HL-60 (cell line): ENCODE measurements around the gene BCAS4.

Source experiments
- DNase-seq, 2 experiments: peaks; one replicate each; pipeline ENCODE4 v3.0.0-alpha.2; 2010 to 2020; ENCODE audit warnings: low read depth in 1 of 2, low spot score in 1 of 2
- H3K27ac ChIP-seq: fragments of 250-450 bp; sonication (Bioruptor Pico); replicated peaks from 2 replicates; pipeline ENCODE4 v1.5.1; 2020; ENCODE audit warnings: mild to moderate bottlenecking, moderate library complexity
- H3K27me3 ChIP-seq: fragments of 250-450 bp; sonication (Bioruptor Pico); 2 replicates; pipeline ENCODE4 v1.5.1; 2021; ENCODE audit warnings: mild to moderate bottlenecking, moderate library complexity; ENCODE audit not compliant: insufficient read depth, poor library complexity, severe bottlenecking
- H3K4me3 ChIP-seq: replicated peaks from 2 replicates; pipeline ENCODE4 v1.5.1; 2011; ENCODE audit warnings: mild to moderate bottlenecking, control low read depth, low read length; ENCODE audit not compliant: insufficient read depth
- GABPA ChIP-seq: IDR thresholded peaks from 2 replicates; pipeline ENCODE4 v1.6.1; 2012; ENCODE audit warnings: low read depth
- POLR2AphosphoS5 ChIP-seq: IDR thresholded peaks from 2 replicates; pipeline ENCODE4 v1.6.1; 2012; ENCODE audit warnings: low read depth
- SPI1 ChIP-seq: IDR thresholded peaks from 2 replicates; pipeline ENCODE4 v1.6.1; 2012; ENCODE audit warnings: low read depth, mild to moderate bottlenecking, borderline replicate concordance
- TF ChIP-seq, protein P1 (sequence below): IDR thresholded peaks from one replicate; pipeline ENCODE4 v1.5.1; 2011; ENCODE audit warnings: low read length, control low read depth, inconsistent platforms; ENCODE audit not compliant: insufficient read depth
- TF ChIP-seq, protein P2 (sequence below): IDR thresholded peaks from 2 replicates; pipeline ENCODE4 v1.6.1; 2012; ENCODE audit warnings: low read depth; ENCODE audit not compliant: insufficient replicate concordance

The BCAS4 gene

DNA sequence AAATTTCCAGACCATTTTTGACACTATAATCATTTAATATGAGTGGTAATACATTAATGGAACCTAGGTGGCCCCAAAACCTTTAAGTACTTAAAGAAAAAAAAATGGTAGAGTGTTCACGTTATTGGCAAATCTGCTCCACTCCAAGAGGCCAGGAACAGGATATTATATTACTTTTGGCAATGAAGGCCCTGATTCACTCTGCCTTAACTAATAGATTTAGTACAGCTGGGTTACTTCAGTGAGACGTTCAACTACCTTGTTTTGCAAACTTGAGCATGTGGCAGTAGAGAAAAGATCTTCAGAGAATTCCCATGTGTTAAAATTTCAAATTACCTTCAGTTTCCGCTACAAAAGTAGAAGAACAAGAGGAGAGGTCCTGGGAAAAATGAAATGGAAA is 123.5 kb downstream of the BCAS4 start:
- no peak overlapping the region for H3K27ac ChIP-seq

DNA sequence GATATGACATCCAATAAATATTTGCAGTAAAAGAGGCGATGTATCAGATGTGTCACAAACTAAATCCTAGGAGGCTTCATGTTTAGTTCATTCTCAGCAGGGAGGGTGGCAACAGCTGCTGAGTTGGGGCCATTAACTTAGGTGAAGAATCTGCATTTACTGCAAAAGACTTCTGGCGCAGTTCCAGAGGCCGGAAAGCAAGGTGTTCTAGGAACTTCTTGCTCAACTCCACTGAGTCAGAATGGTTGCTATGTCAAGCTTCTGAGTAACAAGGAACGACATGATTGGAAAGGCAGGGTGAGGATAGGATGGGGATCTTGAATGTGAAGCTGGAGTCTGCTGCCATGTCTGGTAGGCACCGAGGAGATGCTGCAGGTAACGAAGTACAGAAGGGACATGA is 124.7 kb downstream of the BCAS4 start:
- no peak for TF ChIP-seq SPI1
- no peak overlapping the region for H3K4me3 ChIP-seq
- no peaks in the 10 kb centered on the region for H3K27me3 ChIP-seq
- no peak for DNase-seq
- no peak overlapping the region for H3K27ac ChIP-seq

More for the DNA sequence above, 123.5 kb downstream of the BCAS4 start:
- H3K27me3 ChIP-seq = no peaks in the 10 kb centered on the region
- no peak overlapping the region for H3K4me3 ChIP-seq
- DNase-seq = no peak
- TF ChIP-seq, protein P1, sequence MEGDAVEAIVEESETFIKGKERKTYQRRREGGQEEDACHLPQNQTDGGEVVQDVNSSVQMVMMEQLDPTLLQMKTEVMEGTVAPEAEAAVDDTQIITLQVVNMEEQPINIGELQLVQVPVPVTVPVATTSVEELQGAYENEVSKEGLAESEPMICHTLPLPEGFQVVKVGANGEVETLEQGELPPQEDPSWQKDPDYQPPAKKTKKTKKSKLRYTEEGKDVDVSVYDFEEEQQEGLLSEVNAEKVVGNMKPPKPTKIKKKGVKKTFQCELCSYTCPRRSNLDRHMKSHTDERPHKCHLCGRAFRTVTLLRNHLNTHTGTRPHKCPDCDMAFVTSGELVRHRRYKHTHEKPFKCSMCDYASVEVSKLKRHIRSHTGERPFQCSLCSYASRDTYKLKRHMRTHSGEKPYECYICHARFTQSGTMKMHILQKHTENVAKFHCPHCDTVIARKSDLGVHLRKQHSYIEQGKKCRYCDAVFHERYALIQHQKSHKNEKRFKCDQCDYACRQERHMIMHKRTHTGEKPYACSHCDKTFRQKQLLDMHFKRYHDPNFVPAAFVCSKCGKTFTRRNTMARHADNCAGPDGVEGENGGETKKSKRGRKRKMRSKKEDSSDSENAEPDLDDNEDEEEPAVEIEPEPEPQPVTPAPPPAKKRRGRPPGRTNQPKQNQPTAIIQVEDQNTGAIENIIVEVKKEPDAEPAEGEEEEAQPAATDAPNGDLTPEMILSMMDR = no peak
- TF ChIP-seq GABPA (no peak), SPI1 (no peak), POLR2AphosphoS5 (no peak)
- TF ChIP-seq, protein P2, sequence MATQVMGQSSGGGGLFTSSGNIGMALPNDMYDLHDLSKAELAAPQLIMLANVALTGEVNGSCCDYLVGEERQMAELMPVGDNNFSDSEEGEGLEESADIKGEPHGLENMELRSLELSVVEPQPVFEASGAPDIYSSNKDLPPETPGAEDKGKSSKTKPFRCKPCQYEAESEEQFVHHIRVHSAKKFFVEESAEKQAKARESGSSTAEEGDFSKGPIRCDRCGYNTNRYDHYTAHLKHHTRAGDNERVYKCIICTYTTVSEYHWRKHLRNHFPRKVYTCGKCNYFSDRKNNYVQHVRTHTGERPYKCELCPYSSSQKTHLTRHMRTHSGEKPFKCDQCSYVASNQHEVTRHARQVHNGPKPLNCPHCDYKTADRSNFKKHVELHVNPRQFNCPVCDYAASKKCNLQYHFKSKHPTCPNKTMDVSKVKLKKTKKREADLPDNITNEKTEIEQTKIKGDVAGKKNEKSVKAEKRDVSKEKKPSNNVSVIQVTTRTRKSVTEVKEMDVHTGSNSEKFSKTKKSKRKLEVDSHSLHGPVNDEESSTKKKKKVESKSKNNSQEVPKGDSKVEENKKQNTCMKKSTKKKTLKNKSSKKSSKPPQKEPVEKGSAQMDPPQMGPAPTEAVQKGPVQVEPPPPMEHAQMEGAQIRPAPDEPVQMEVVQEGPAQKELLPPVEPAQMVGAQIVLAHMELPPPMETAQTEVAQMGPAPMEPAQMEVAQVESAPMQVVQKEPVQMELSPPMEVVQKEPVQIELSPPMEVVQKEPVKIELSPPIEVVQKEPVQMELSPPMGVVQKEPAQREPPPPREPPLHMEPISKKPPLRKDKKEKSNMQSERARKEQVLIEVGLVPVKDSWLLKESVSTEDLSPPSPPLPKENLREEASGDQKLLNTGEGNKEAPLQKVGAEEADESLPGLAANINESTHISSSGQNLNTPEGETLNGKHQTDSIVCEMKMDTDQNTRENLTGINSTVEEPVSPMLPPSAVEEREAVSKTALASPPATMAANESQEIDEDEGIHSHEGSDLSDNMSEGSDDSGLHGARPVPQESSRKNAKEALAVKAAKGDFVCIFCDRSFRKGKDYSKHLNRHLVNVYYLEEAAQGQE = no peak

DNA sequence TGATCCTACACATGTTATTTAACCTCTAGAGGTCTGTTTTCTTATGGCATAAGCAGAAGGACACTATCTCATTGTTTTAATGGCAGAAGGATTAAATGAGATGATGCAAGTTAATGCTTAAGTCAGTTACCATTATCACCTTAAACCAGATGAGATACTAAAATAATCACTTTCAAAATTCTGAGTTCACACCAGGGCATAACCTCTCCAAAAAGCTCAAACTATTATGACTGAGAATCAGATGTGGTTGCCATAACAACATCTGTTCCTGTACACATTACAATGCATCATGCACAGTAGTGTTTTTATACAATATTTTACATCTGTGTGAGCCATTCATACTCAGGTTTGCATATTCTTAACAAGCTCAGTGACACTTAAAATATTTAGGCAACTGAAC is 126.1 kb downstream of the BCAS4 start:
- no peak for TF ChIP-seq POLR2AphosphoS5
- TF ChIP-seq SPI1 = no peak
- TF ChIP-seq GABPA = no peak
- TF ChIP-seq, protein P2 = no peak
- TF ChIP-seq, protein P1 = no peak

DNA sequence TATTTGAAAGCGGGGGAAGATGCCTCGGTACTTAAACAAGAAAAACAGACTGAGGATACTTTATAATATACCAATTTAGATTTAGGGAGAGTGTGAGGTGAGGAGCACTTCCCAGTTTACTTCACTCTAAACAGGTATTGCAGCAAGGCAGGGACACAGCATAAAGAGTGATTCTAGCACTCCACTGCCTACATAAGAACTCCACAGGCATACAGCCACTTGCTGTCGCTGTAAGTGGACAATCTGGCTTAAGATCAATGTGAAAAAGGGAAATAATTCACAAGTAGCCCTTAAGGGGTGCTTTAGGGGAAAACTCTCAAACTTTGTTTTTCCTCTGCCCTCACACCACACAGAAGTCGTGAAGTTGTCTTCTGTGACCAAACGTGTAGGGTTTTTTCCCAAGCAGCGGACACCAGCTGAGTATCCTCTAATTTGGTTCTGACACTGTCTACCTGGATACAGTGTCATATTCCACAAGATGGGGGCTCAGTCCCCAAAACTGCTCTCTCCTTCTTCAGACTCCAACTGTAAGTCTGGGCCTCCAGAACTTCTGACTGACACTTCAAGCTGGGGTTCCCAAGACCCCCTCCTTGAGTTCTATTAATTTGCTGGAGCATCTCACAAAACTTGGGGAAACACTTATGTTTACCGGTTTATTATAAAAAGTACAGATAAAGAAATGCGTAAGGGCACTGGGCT is 127.1 kb downstream of the BCAS4 start:
- TF ChIP-seq, protein P1 = no peak
- no peak for TF ChIP-seq POLR2AphosphoS5
- H3K27ac ChIP-seq = no peak overlapping the region
- DNase-seq = no peak

More for the DNA sequence above, 126.1 kb downstream of the BCAS4 start:
- H3K4me3 ChIP-seq = no peak overlapping the region
- DNase-seq = no peak
- H3K27me3 ChIP-seq = no peaks in the 10 kb centered on the region
- no peak overlapping the region for H3K27ac ChIP-seq

More for the DNA sequence above, 127.1 kb downstream of the BCAS4 start:
- H3K4me3 ChIP-seq = no peak overlapping the region
- H3K27me3 ChIP-seq = no peaks in the 10 kb centered on the region
